Fibroblast of villous mesenchyme (primary cell): ENCODE results near the gene SCGB1A1. TPM values are rescaled to one million over a fixed set of nuclear protein-coding genes. Genes with fewer than 3 reads are reported as not detected.

ENCODE experiments used
- DNase-seq: peaks from one replicate; pipeline ENCODE4 v3.0.0-alpha.2; 2010; ENCODE audit warnings: low read depth
- H3K4me3 ChIP-seq: 2 replicates; pipeline ENCODE4 v1.5.1; 2011; ENCODE audit warnings: low read depth, mild to moderate bottlenecking, low read length
- CTCF ChIP-seq: IDR thresholded peaks from 2 replicates; pipeline ENCODE4 v1.5.1; 2012; ENCODE audit warnings: low read depth, mild to moderate bottlenecking, low read length; ENCODE audit not compliant: insufficient read depth
- total RNA-seq: library from RNA; depleted of rRNA; stranded (reverse); fragments of >200 nt; gene quantifications from 2 replicates; pipeline ENCODE4 v1.2.3, GENCODE V29; 2012

SCGB1A1 gene
- total RNA-seq, 1 donor = not detected

DNA sequence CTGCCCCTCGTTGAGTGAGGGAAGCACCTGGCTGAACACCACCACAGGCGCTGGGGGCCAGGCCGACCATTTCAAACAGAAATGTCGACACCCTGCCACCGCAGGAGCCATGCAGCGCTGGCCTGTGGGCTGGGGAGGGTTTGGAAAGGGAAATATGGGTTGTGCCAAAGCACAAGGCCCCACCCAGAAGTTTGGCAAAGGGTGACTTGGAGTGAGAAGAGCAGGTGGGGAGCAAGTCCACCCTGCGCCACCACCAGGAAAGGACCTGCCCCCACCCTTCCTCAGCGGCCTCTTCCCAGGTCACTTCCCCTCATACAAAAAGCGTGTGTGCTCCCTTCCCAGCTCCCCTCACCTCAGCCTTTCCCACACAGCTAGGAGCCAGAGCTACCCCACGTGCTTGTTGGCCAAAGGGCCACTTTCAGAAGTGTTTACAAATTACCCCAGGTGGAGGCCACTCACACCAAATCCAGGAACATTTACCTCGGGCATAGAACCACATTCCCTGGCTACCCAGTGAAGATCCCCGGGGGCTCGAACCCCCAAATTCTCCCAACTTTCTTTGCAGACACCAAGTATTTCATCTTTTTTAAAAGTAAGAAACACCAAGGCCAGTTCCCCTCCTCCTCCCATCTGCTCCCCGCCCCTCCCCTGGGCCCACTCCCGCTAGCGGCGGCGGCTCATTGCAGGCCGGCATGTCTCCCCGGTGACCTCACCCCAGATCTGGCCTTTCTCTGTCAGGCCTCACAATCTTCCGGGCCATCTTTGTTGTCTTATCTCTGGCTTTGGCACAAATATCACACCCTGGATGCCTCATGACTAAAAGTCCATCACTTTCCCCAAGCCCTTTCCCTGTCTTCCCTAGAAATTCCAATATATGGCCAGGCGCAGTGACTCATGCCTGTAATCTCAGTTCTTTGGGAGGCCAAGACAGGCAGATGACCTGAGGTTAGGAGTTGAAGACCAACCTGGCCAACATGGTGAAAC, 20.5 kb upstream of the SCGB1A1 start:
- DNase-seq = peak; percentile 94
- TF ChIP-seq CTCF = no peak
- H3K4me3 ChIP-seq = no peak overlapping the region

DNA sequence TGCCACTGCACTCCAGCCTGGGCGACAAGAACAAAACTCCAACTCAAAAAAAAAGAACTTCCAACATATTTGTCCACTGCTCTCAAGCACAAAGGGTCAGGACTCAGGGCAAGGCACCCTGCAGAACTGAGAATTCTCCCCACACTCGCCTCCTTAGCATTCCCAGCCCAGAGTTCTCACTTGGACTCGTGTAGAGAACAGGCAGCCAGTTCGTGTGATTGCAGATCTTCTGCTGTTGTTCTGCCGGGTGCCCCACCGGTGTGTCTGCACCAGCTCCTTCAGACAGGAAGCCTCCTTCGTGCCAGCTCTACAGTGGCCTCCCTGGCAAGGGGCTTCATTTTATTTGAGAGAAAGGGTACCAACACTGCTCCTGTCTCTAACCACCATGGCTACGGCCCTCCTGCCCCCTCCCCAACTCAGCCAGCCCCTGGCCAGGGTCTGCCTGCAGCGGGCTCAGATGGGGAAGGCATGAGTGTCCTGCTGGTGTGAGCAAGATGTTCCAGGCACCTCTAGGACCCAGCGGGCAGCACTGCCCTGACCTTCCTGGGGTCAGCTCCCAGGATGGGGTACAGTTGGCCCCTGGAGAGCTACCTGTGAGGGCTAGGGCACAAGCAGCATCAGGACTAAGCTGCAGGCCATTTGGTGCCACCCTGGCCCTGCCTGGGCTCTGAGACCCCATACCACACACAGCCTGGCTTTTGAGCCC, 19.5 kb upstream of the SCGB1A1 start:
- no peak for TF ChIP-seq CTCF
- peak; percentile 62 for DNase-seq
- H3K4me3 ChIP-seq = no peak overlapping the region

DNA sequence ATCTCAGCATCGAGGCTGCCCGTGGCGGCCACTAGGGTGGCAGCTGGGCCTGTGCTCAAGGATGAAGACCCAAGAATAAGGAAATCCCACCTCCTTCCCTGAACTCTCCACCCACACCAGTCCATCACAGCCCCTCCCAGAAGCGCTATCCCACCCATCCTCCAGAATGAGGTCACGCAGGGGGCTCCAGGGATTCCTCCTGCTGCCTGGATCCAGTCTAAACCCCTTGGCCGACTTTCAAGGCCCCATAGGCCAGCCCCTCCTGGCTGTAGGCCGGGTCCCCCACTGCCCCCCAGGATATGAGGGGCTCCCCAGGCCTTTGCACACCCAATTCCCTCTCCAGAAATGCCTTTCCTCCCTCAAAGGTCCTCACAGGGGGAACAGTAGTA, 19.0 kb upstream of the SCGB1A1 start:
- no peak overlapping the region for H3K4me3 ChIP-seq
- TF ChIP-seq CTCF = no peak
- DNase-seq = no peak

GRCh38 chr11:62400281-62400680, 18.6 kb upstream of the SCGB1A1 start:
- DNase-seq = no peak

GRCh38 chr11:62400760-62401159, 18.1 kb upstream of the SCGB1A1 start:
- TF ChIP-seq CTCF = no peak
- peak; percentile 96 for DNase-seq
- H3K4me3 ChIP-seq = no peak overlapping the region

More at GRCh38 chr11:62400281-62400680, 18.6 kb upstream of the SCGB1A1 start:
- no peak for TF ChIP-seq CTCF
- no peak overlapping the region for H3K4me3 ChIP-seq

DNA sequence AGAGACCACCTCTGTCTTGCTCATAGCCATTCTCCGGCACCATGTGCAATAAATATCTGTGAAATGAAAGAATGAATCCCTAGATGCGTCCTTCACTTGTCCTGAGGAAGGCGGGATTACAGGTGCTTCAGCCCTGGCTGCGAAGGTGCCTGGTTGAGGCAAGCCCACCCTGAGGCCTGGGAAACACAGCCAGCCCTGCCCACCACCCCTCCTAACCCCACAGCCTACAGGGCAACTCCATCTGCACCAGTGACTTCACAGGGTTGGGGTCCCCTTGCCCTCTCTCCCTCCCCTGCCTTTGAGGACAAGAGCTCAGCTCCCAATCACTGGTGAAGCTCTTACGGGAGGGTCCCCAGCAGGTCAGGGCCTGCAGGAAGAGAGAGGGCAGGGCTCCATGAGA, 17.5 kb upstream of the SCGB1A1 start:
- TF ChIP-seq CTCF = no peak
- no peak for DNase-seq
- no peak overlapping the region for H3K4me3 ChIP-seq
